ENCODE data around the gene JPT2. TPM values are rescaled to one million over a fixed set of nuclear protein-coding genes. Genes with fewer than 3 reads are reported as not detected.
"Not testable (repeated sequence)": the region's sequence is repeated elsewhere in the genome, so short reads cannot be mapped to it uniquely, and the experiment has no call there.

Gene JPT2
- total RNA-seq, 4 donors from 2014 or later, result 12.0 to 31.5 (median 25.1) TPM

- no peaks in the 10 kb centered on the region for H3K9me3 ChIP-seq
Measured at GRCh38 chr16:1729445-1729844, 51.4 kb downstream of the JPT2 start.

GRCh38 chr16:1731073-1731472 is 53.0 kb downstream of the JPT2 start:
- peaks cover 0 to 3% (median 2%) of the 10 kb centered on the region in 4 donors for H3K36me3 ChIP-seq
- H3K4me1 ChIP-seq, result no peaks in the 10 kb centered on the region
- intact Hi-C loops (cut with DNase I; ENCODE audit: low total_unique reads), result no loop called here
- WGBS, 2 donors (ENCODE audit: low coverage in 1 of 2), result 85 to 95% methylated on average over 3 to 7 of the region's 7 CpGs
- no peak for DNase-seq
- H3K9me3 ChIP-seq, result no peaks in the 10 kb centered on the region
- H3K27me3 ChIP-seq, result no peaks in the 10 kb centered on the region
- in situ Hi-C loops (cut with MboI; ENCODE audit: low pct_ligation_motif_present in 1 of 4, low pct_unique_long_range_greater_than_20kb in 1 of 4, low sequenced_read_pairs in 3 of 4), result no loop called here
- H3K4me3 ChIP-seq, result no peak overlapping the region
- no peak for TF ChIP-seq EP300 (IDR thresholded peaks at IDR 0.05; ENCODE audit: low read depth)
- TF ChIP-seq POLR2AphosphoS5 (IDR thresholded peaks at IDR 0.05), result no peak
- TF ChIP-seq CTCF (IDR thresholded peaks at IDR 0.05), result no peak
- no peak for TF ChIP-seq POLR2A (IDR thresholded peaks at IDR 0.05)
- H3K27ac ChIP-seq, result no peak overlapping the region

More at GRCh38 chr16:1729445-1729844, 51.4 kb downstream of the JPT2 start:
- Histone ChIP-seq H3K4me3 (no peak overlapping the region), H3K36me3 (peaks cover 0 to 16% (median 3%) of the 10 kb centered on the region in 4 donors), H3K27ac (no peak overlapping the region), H3K27me3 (no peaks in the 10 kb centered on the region), H3K4me1 (no peaks in the 10 kb centered on the region)
- in situ Hi-C loops (cut with MboI; ENCODE audit: low pct_ligation_motif_present in 1 of 4, low pct_unique_long_range_greater_than_20kb in 1 of 4, low sequenced_read_pairs in 3 of 4) (no loop called here), intact Hi-C loops (cut with DNase I; ENCODE audit: low total_unique reads) (no loop called here)
- TF ChIP-seq POLR2A (IDR thresholded peaks at IDR 0.05) (no peak), POLR2AphosphoS5 (IDR thresholded peaks at IDR 0.05) (no peak), EP300 (IDR thresholded peaks at IDR 0.05; ENCODE audit: low read depth) (no peak), CTCF (IDR thresholded peaks at IDR 0.05) (no peak)
- DNase-seq, result no peak
- 94% methylated on average over 35 of the region's 35 CpGs; no CpG with 5 or more reads in 1 of the 2 donors for WGBS, 2 donors (ENCODE audit: low coverage in 1 of 2)

- Histone ChIP-seq H3K4me1 (no peaks in the 10 kb centered on the region), H3K36me3 (no peaks in the 10 kb centered on the region), H3K27me3 (no peaks in the 10 kb centered on the region), H3K4me3 (no peak overlapping the region), H3K27ac (no peak overlapping the region), H3K9me3 (no peaks in the 10 kb centered on the region)
- intact Hi-C loops (cut with DNase I; ENCODE audit: low total_unique reads) (no loop called here), in situ Hi-C loops (cut with MboI; ENCODE audit: low pct_ligation_motif_present in 1 of 4, low pct_unique_long_range_greater_than_20kb in 1 of 4, low sequenced_read_pairs in 3 of 4) (no loop called here)
- no peak for DNase-seq
- 77 to 100% methylated on average over 1 to 7 of the region's 7 CpGs for WGBS, 2 donors (ENCODE audit: low coverage in 1 of 2)
- no peak for TF ChIP-seq CTCF (IDR thresholded peaks at IDR 0.05)
- TF ChIP-seq POLR2AphosphoS5 (IDR thresholded peaks at IDR 0.05), result no peak
- no peak for TF ChIP-seq POLR2A (IDR thresholded peaks at IDR 0.05)
- TF ChIP-seq EP300 (IDR thresholded peaks at IDR 0.05; ENCODE audit: low read depth), result no peak
Measured at GRCh38 chr16:1731603-1732002, 53.5 kb downstream of the JPT2 start.

GRCh38 chr16:1732071-1732470 is 54.0 kb downstream of the JPT2 start:
- TF ChIP-seq EP300 (IDR thresholded peaks at IDR 0.05; ENCODE audit: low read depth), result no peak
- TF ChIP-seq POLR2A (IDR thresholded peaks at IDR 0.05), result no peak
- no peak for TF ChIP-seq POLR2AphosphoS5 (IDR thresholded peaks at IDR 0.05)
- TF ChIP-seq CTCF (IDR thresholded peaks at IDR 0.05), result no peak
- WGBS, 2 donors (ENCODE audit: low coverage in 1 of 2), result 91% methylated on average over 7 of the region's 14 CpGs; no CpG with 5 or more reads in 1 of the 2 donors

GRCh38 chr16:1732551-1732987 is 54.5 kb downstream of the JPT2 start:
- not testable (repeated sequence) for H3K36me3 ChIP-seq, H3K4me3 ChIP-seq

More at GRCh38 chr16:1732071-1732470, 54.0 kb downstream of the JPT2 start:
- in situ Hi-C loops (cut with MboI; ENCODE audit: low pct_ligation_motif_present in 1 of 4, low pct_unique_long_range_greater_than_20kb in 1 of 4, low sequenced_read_pairs in 3 of 4), result no loop called here
- H3K4me1 ChIP-seq, result no peaks in the 10 kb centered on the region
- intact Hi-C loops (cut with DNase I; ENCODE audit: low total_unique reads), result no loop called here
- no peaks in the 10 kb centered on the region for H3K36me3 ChIP-seq
- DNase-seq, result no peak
- H3K9me3 ChIP-seq, result no peaks in the 10 kb centered on the region
- no peaks in the 10 kb centered on the region for H3K27me3 ChIP-seq
- H3K4me3 ChIP-seq, result no peak overlapping the region
- H3K27ac ChIP-seq, result no peak overlapping the region

More at GRCh38 chr16:1732551-1732987, 54.5 kb downstream of the JPT2 start:
- H3K27ac ChIP-seq; intact Hi-C loops (cut with DNase I; ENCODE audit: low total_unique reads); DNase-seq; H3K27me3 ChIP-seq; H3K9me3 ChIP-seq; H3K4me1 ChIP-seq; in situ Hi-C loops (cut with MboI; ENCODE audit: low pct_ligation_motif_present in 1 of 4, low pct_unique_long_range_greater_than_20kb in 1 of 4, low sequenced_read_pairs in 3 of 4): not testable (repeated sequence)
- 90% methylated on average over 21 of the region's 21 CpGs; no CpG with 5 or more reads in 1 of the 2 donors for WGBS, 2 donors (ENCODE audit: low coverage in 1 of 2)
